Raji (cell line): Measurements from ENCODE around the gene ZNF687.

Experiments used
- POLR2A ChIP-seq: IDR thresholded peaks from 2 replicates; pipeline ENCODE4 v1.6.1; 2011; ENCODE audit warnings: low read depth, low read length, control low read depth; ENCODE audit not compliant: insufficient read depth

ZNF687 gene

GRCh38 chr1:151265446-151266236 lies 16.5 kb upstream of the ZNF687 start:
- no peak for TF ChIP-seq POLR2A

DNA sequence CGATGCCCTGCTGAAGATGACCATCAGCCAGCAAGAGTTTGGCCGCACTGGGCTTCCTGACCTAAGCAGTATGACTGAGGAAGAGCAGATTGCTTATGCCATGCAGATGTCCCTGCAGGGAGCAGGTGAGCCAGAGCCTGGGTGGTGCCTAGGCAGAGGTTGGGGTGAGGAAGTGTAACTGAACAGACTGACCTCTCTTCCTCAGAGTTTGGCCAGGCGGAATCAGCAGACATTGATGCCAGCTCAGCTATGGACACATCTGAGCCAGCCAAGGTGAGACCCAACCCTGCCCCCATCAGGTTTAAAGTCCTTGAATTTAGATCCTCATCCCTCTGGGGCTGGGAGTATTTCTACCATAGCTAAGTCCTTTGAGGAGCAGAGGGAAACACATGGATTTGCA lies 15.8 kb upstream of the ZNF687 start:
- no peak for TF ChIP-seq POLR2A

- no peak for TF ChIP-seq POLR2A
Observed at GRCh38 chr1:151266821-151267220, 15.3 kb upstream of the ZNF687 start.

- no peak for TF ChIP-seq POLR2A
Observed at GRCh38 chr1:151267760-151268159, 14.3 kb upstream of the ZNF687 start.

DNA sequence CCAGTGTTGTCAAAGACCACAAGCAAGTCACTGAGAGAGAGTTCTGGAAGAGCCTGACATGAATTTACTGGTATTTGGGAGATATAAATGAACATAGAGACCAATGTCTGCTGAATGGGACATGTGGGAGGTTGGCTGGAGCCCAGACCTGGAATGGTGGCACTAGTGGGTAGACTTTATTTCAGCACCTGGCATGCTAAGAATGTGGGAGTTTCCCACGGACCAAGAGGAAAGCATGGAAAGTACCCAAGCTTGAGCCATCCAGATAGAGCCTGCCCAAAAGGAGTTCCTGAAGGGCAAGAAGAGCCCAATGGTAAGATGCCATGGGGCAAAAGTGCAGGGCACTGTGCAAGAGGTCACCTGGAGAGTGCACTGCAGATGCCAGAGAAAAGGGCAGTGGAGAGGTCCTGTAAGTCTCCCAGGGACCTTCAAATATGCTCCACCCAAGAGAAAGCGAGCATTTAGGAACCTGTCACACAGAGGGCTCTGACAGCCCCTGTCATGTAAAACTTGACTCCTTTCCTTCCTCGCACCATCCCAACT lies 8.1 kb upstream of the ZNF687 start:
- no peak for TF ChIP-seq POLR2A

DNA sequence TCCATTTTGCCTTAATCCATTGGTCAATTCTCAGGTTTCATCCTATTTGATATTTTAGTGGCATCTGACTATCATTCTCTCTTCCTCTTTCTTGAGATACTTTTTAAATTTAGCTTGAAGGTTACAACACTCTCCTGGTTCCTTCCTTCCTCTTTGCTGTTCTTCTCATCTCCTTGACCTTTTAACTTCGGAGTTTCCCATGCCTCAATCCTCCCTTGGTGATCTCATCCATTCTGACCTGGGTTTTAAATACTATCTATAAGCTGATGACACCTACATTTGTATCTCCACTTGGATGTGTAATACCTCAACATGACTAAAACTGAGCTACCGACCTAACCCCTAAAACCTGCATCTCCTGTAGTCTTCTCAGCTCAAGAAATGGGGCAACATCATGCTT lies 4.8 kb upstream of the ZNF687 start:
- TF ChIP-seq POLR2A: no peak

- peak; percentile 78 for TF ChIP-seq POLR2A
Observed at GRCh38 chr1:151281225-151281968, 702 bp upstream of the ZNF687 start.

GRCh38 chr1:151282883-151283725 lies 1.0 kb downstream of the ZNF687 start:
- no peak for TF ChIP-seq POLR2A

GRCh38 chr1:151284013-151284577 lies 2.0 kb downstream of the ZNF687 start:
- no peak for TF ChIP-seq POLR2A

DNA sequence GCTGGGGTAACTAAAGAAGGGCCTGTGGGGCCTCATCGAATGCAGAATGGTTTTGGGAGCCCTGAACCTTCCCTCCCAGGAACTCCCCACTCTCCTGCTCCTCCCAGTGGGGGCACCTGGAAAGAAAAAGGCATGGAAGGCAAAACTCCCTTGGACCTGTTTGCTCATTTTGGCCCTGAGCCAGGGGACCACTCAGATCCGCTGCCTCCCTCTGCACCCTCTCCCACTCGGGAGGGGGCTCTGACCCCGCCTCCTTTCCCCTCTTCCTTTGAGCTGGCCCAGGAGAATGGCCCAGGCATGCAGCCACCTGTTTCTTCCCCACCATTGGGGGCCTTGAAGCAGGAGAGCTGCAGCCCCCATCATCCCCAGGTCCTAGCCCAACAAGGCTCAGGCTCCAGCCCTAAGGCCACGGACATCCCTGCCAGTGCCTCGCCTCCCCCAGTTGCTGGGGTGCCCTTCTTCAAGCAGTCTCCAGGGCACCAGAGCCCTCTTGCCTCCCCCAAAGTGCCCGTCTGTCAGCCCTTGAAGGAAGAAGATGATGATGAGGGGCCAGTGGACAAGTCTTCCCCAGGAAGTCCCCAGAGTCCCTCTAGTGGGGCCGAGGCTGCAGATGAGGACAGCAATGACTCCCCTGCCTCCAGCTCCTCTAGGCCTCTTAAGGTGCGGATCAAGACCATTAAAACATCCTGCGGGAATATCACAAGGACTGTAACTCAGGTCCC lies 4.7 kb downstream of the ZNF687 start:
- TF ChIP-seq POLR2A: no peak

- TF ChIP-seq POLR2A: no peak
Observed at GRCh38 chr1:151287341-151287699, 5.2 kb downstream of the ZNF687 start.

- TF ChIP-seq POLR2A: no peak
Observed at GRCh38 chr1:151287767-151288500, 5.8 kb downstream of the ZNF687 start.

GRCh38 chr1:151288502-151288901 lies 6.4 kb downstream of the ZNF687 start:
- TF ChIP-seq POLR2A: no peak
